ENCODE measurements around the gene BICC1.

The BICC1 gene

GRCh38 chr10:58778966-58779365 is 266.3 kb downstream of the BICC1 start:
- no CpG with 5 or more reads among the region's 2 CpGs for WGBS (ENCODE audit: insufficient coverage, insufficient read length)
- DNase-seq (ENCODE audit: low read depth, low spot score): no peak
- H3K4me1 ChIP-seq (ENCODE audit: control insufficient read depth, insufficient read depth, low read length): no peaks in the 10 kb centered on the region
- H3K4me3 ChIP-seq (ENCODE audit: low read length): no peak overlapping the region
- no peaks in the 10 kb centered on the region for H3K27me3 ChIP-seq (ENCODE audit: control insufficient read depth, insufficient read depth, low read length)
- H3K27ac ChIP-seq (ENCODE audit: low read length): no peak overlapping the region
- no peaks in the 10 kb centered on the region for H3K36me3 ChIP-seq (ENCODE audit: control insufficient read depth, insufficient read depth, low read length)
- no peaks in the 10 kb centered on the region for H3K9me3 ChIP-seq (ENCODE audit: control insufficient read depth, insufficient read depth, low read length)

- no peak overlapping the region for H3K4me3 ChIP-seq (ENCODE audit: low read length)
Measured at GRCh38 chr10:58779594-58779993, 266.9 kb downstream of the BICC1 start.

GRCh38 chr10:58780476-58780875 is 267.8 kb downstream of the BICC1 start:
- DNase-seq (ENCODE audit: low read depth, low spot score): no peak
- no peaks in the 10 kb centered on the region for H3K36me3 ChIP-seq (ENCODE audit: control insufficient read depth, insufficient read depth, low read length)
- H3K27me3 ChIP-seq (ENCODE audit: control insufficient read depth, insufficient read depth, low read length): no peaks in the 10 kb centered on the region
- H3K4me1 ChIP-seq (ENCODE audit: control insufficient read depth, insufficient read depth, low read length): no peaks in the 10 kb centered on the region
- H3K9me3 ChIP-seq (ENCODE audit: control insufficient read depth, insufficient read depth, low read length): no peaks in the 10 kb centered on the region
- H3K27ac ChIP-seq (ENCODE audit: low read length): no peak overlapping the region
- H3K4me3 ChIP-seq (ENCODE audit: low read length): no peak overlapping the region

More at GRCh38 chr10:58779594-58779993, 266.9 kb downstream of the BICC1 start:
- Histone ChIP-seq H3K36me3 (ENCODE audit: control insufficient read depth, insufficient read depth, low read length) (no peaks in the 10 kb centered on the region), H3K27ac (ENCODE audit: low read length) (no peak overlapping the region), H3K9me3 (ENCODE audit: control insufficient read depth, insufficient read depth, low read length) (no peaks in the 10 kb centered on the region), H3K27me3 (ENCODE audit: control insufficient read depth, insufficient read depth, low read length) (no peaks in the 10 kb centered on the region), H3K4me1 (ENCODE audit: control insufficient read depth, insufficient read depth, low read length) (no peaks in the 10 kb centered on the region)
- WGBS (ENCODE audit: insufficient coverage, insufficient read length): no CpG with 5 or more reads among the region's 5 CpGs
- DNase-seq (ENCODE audit: low read depth, low spot score): no peak

- no peaks in the 10 kb centered on the region for H3K36me3 ChIP-seq (ENCODE audit: control insufficient read depth, insufficient read depth, low read length)
- no peaks in the 10 kb centered on the region for H3K4me1 ChIP-seq (ENCODE audit: control insufficient read depth, insufficient read depth, low read length)
- H3K27me3 ChIP-seq (ENCODE audit: control insufficient read depth, insufficient read depth, low read length): no peaks in the 10 kb centered on the region
- peak; percentile 13 for DNase-seq (ENCODE audit: low read depth, low spot score)
- no CpG with 5 or more reads among the region's 5 CpGs for WGBS (ENCODE audit: insufficient coverage, insufficient read length)
- no peak overlapping the region for H3K27ac ChIP-seq (ENCODE audit: low read length)
- no peak overlapping the region for H3K4me3 ChIP-seq (ENCODE audit: low read length)
- H3K9me3 ChIP-seq (ENCODE audit: control insufficient read depth, insufficient read depth, low read length): no peaks in the 10 kb centered on the region
Measured at GRCh38 chr10:58781873-58782488, 269.3 kb downstream of the BICC1 start.

- WGBS (ENCODE audit: insufficient coverage, insufficient read length): no CpG with 5 or more reads among the region's 4 CpGs
- H3K27ac ChIP-seq (ENCODE audit: low read length): no peak overlapping the region
Measured at GRCh38 chr10:58782876-58783851, 270.5 kb downstream of the BICC1 start.

GRCh38 chr10:58784361-58784760 is 271.7 kb downstream of the BICC1 start:
- Histone ChIP-seq H3K9me3 (ENCODE audit: control insufficient read depth, insufficient read depth, low read length) (no peaks in the 10 kb centered on the region), H3K27me3 (ENCODE audit: control insufficient read depth, insufficient read depth, low read length) (no peaks in the 10 kb centered on the region), H3K4me3 (ENCODE audit: low read length) (no peak overlapping the region), H3K36me3 (ENCODE audit: control insufficient read depth, insufficient read depth, low read length) (no peaks in the 10 kb centered on the region), H3K4me1 (ENCODE audit: control insufficient read depth, insufficient read depth, low read length) (no peaks in the 10 kb centered on the region), H3K27ac (ENCODE audit: low read length) (no peak overlapping the region)
- no peak for DNase-seq (ENCODE audit: low read depth, low spot score)
- no CpG with 5 or more reads among the region's 4 CpGs for WGBS (ENCODE audit: insufficient coverage, insufficient read length)

More at GRCh38 chr10:58782876-58783851, 270.5 kb downstream of the BICC1 start:
- no peak for DNase-seq (ENCODE audit: low read depth, low spot score)
- no peak overlapping the region for H3K4me3 ChIP-seq (ENCODE audit: low read length)
- no peaks in the 10 kb centered on the region for H3K27me3 ChIP-seq (ENCODE audit: control insufficient read depth, insufficient read depth, low read length)
- no peaks in the 10 kb centered on the region for H3K4me1 ChIP-seq (ENCODE audit: control insufficient read depth, insufficient read depth, low read length)
- no peaks in the 10 kb centered on the region for H3K9me3 ChIP-seq (ENCODE audit: control insufficient read depth, insufficient read depth, low read length)
- H3K36me3 ChIP-seq (ENCODE audit: control insufficient read depth, insufficient read depth, low read length): no peaks in the 10 kb centered on the region

- no peak for DNase-seq (ENCODE audit: low read depth, low spot score)
- Histone ChIP-seq H3K27me3 (ENCODE audit: control insufficient read depth, insufficient read depth, low read length) (no peaks in the 10 kb centered on the region), H3K4me3 (ENCODE audit: low read length) (no peak overlapping the region), H3K9me3 (ENCODE audit: control insufficient read depth, insufficient read depth, low read length) (no peaks in the 10 kb centered on the region), H3K27ac (ENCODE audit: low read length) (no peak overlapping the region), H3K4me1 (ENCODE audit: control insufficient read depth, insufficient read depth, low read length) (no peaks in the 10 kb centered on the region), H3K36me3 (ENCODE audit: control insufficient read depth, insufficient read depth, low read length) (no peaks in the 10 kb centered on the region)
- WGBS (ENCODE audit: insufficient coverage, insufficient read length): 80% methylated on average over 1 of the region's 3 CpGs
Measured at GRCh38 chr10:58785354-58785753, 272.7 kb downstream of the BICC1 start.

GRCh38 chr10:58791137-58791536 is 278.5 kb downstream of the BICC1 start:
- no peaks in the 10 kb centered on the region for H3K27me3 ChIP-seq (ENCODE audit: control insufficient read depth, insufficient read depth, low read length)
- DNase-seq (ENCODE audit: low read depth, low spot score): no peak
- no peak overlapping the region for H3K4me3 ChIP-seq (ENCODE audit: low read length)
- no peaks in the 10 kb centered on the region for H3K9me3 ChIP-seq (ENCODE audit: control insufficient read depth, insufficient read depth, low read length)
- no peaks in the 10 kb centered on the region for H3K36me3 ChIP-seq (ENCODE audit: control insufficient read depth, insufficient read depth, low read length)
- no peaks in the 10 kb centered on the region for H3K4me1 ChIP-seq (ENCODE audit: control insufficient read depth, insufficient read depth, low read length)
- no CpG with 5 or more reads among the region's 6 CpGs for WGBS (ENCODE audit: insufficient coverage, insufficient read length)
- no peak overlapping the region for H3K27ac ChIP-seq (ENCODE audit: low read length)

- H3K36me3 ChIP-seq (ENCODE audit: control insufficient read depth, insufficient read depth, low read length): no peaks in the 10 kb centered on the region
- no peak overlapping the region for H3K4me3 ChIP-seq (ENCODE audit: low read length)
- H3K4me1 ChIP-seq (ENCODE audit: control insufficient read depth, insufficient read depth, low read length): no peaks in the 10 kb centered on the region
- no peaks in the 10 kb centered on the region for H3K9me3 ChIP-seq (ENCODE audit: control insufficient read depth, insufficient read depth, low read length)
- no peaks in the 10 kb centered on the region for H3K27me3 ChIP-seq (ENCODE audit: control insufficient read depth, insufficient read depth, low read length)
- no peak overlapping the region for H3K27ac ChIP-seq (ENCODE audit: low read length)
- no peak for DNase-seq (ENCODE audit: low read depth, low spot score)
Measured at GRCh38 chr10:58795560-58795959, 282.9 kb downstream of the BICC1 start.

GRCh38 chr10:58796242-58796641 is 283.6 kb downstream of the BICC1 start:
- H3K4me1 ChIP-seq (ENCODE audit: control insufficient read depth, insufficient read depth, low read length): no peaks in the 10 kb centered on the region
- no peaks in the 10 kb centered on the region for H3K9me3 ChIP-seq (ENCODE audit: control insufficient read depth, insufficient read depth, low read length)
- no peak overlapping the region for H3K4me3 ChIP-seq (ENCODE audit: low read length)
- no peaks in the 10 kb centered on the region for H3K36me3 ChIP-seq (ENCODE audit: control insufficient read depth, insufficient read depth, low read length)
- no peak overlapping the region for H3K27ac ChIP-seq (ENCODE audit: low read length)
- DNase-seq (ENCODE audit: low read depth, low spot score): no peak
- no peaks in the 10 kb centered on the region for H3K27me3 ChIP-seq (ENCODE audit: control insufficient read depth, insufficient read depth, low read length)
- WGBS (ENCODE audit: insufficient coverage, insufficient read length): no CpG with 5 or more reads among the region's 7 CpGs

Data from iPS DF 6.9 (cell line).